ENCODE results near the gene SH2D4B. TPM values are rescaled to one million over a fixed set of nuclear protein-coding genes. Genes with fewer than 3 reads are reported as not detected.

Gene SH2D4B
- total RNA-seq, 2 donors from 2014 or later: not detected

DNA sequence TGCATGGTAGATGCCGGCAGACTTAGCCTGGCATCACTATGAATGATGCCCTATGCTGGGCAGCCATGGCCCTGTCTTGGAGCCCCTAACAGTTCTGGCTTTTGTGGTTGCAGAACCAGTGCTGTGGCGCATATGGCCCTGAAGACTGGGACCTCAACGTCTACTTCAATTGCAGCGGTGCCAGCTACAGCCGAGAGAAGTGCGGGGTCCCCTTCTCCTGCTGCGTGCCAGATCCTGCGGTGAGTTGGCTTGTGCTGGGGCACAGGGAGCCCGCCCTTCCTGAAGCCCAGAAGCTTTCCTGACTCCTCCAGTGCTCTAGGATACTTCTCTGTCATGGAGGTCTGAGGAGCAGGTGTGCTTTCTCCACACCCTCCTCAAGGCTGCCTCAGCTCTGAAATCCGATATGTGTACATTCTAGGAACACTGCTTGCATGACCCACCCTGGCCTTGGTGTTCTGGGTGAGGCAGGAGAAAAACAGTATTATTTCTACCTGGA, 25.6 kb upstream of the SH2D4B start:
- no peak overlapping the region for H3K27ac ChIP-seq
- H3K4me1 ChIP-seq: no peaks in the 10 kb centered on the region
- peaks cover 34% of the 10 kb centered on the region for H3K36me3 ChIP-seq
- no peaks in the 10 kb centered on the region for H3K27me3 ChIP-seq
- no peaks in the 10 kb centered on the region for H3K9me3 ChIP-seq
- H3K9ac ChIP-seq (ENCODE audit: low read depth in 2 of 2, low read length in 2 of 2): no peak overlapping the region
- TF ChIP-seq, protein P1, sequence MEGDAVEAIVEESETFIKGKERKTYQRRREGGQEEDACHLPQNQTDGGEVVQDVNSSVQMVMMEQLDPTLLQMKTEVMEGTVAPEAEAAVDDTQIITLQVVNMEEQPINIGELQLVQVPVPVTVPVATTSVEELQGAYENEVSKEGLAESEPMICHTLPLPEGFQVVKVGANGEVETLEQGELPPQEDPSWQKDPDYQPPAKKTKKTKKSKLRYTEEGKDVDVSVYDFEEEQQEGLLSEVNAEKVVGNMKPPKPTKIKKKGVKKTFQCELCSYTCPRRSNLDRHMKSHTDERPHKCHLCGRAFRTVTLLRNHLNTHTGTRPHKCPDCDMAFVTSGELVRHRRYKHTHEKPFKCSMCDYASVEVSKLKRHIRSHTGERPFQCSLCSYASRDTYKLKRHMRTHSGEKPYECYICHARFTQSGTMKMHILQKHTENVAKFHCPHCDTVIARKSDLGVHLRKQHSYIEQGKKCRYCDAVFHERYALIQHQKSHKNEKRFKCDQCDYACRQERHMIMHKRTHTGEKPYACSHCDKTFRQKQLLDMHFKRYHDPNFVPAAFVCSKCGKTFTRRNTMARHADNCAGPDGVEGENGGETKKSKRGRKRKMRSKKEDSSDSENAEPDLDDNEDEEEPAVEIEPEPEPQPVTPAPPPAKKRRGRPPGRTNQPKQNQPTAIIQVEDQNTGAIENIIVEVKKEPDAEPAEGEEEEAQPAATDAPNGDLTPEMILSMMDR (IDR thresholded peaks at IDR 0.05): no peak
- no peak for DNase-seq
- intact Hi-C loops (cut with DNase I): no loop called here
- H3K4me3 ChIP-seq: no peak overlapping the region

DNA sequence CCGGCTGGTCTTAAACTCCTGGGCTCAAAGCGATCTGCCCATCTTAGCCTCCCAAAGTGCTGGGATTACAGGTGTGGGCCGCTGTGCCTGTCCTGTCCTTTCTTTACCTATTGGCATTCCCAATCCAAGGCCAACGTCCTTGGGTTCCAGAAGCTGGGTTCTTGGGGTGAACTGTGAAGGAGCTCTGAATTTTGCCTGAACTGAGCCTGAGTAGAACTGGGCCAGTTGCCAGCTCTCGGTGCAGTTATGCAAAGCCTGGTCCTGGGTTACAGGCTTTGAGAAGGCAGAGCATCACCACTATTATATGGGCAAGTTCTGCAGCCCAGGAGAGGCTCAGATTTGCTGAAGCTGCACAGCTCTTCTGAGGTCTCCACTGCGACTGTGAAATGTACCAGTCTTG, 24.6 kb upstream of the SH2D4B start:
- DNase-seq: no peak
- no peaks in the 10 kb centered on the region for H3K27me3 ChIP-seq
- H3K9ac ChIP-seq (ENCODE audit: low read depth in 2 of 2, low read length in 2 of 2): no peak overlapping the region
- intact Hi-C loops (cut with DNase I): no loop called here
- H3K4me3 ChIP-seq: no peak overlapping the region
- H3K27ac ChIP-seq: no peak overlapping the region
- peaks cover 34% of the 10 kb centered on the region for H3K36me3 ChIP-seq
- H3K4me1 ChIP-seq: no peaks in the 10 kb centered on the region
- TF ChIP-seq, protein P1 (IDR thresholded peaks at IDR 0.05): no peak
- H3K9me3 ChIP-seq: no peaks in the 10 kb centered on the region

DNA sequence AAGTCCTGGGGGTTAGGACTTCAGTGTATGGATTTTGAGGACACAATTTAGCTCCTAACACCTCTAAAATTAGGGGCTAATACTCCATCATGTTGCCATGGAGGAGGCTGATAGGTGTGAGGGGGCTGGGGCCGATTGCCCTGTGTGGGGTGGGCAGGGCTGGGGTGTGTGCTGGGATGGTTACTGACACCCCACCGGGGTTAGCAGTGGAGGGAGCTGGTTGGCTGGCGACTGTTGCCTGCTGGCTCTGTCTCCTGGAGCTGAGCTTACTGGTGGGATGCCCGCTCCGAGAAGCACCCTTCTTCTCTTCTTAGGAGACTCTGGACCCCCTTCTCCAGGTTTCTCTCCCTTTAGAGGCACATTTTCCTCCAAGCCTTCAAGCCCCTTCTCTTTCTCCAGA, 22.2 kb upstream of the SH2D4B start:
- H3K9me3 ChIP-seq: no peaks in the 10 kb centered on the region
- H3K9ac ChIP-seq (ENCODE audit: low read depth in 2 of 2, low read length in 2 of 2): no peak overlapping the region
- no peaks in the 10 kb centered on the region for H3K27me3 ChIP-seq
- H3K4me3 ChIP-seq: no peak overlapping the region
- peaks cover 26% of the 10 kb centered on the region for H3K36me3 ChIP-seq
- no peaks in the 10 kb centered on the region for H3K4me1 ChIP-seq
- intact Hi-C loops (cut with DNase I): no loop called here
- DNase-seq: no peak
- TF ChIP-seq, protein P1 (IDR thresholded peaks at IDR 0.05): no peak
- no peak overlapping the region for H3K27ac ChIP-seq

DNA sequence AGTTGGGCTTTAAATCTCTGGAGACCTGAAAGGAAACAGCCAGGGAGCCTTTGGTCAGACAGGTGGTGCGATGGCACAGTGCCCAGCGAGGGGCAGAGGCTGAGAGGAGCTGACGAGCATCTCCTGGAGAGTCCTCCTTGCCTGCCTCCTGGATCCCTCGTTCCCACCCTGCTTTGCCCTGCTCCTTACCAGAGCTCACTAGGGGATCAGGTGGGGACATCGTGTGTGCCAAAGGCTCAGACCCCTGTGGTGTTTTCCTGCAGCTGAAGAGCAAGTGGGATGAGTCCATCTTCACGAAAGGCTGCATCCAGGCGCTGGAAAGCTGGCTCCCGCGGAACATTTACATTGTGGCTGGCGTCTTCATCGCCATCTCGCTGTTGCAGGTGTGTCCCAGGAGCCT, 21.8 kb upstream of the SH2D4B start:
- no peak for DNase-seq
- TF ChIP-seq, protein P1 (IDR thresholded peaks at IDR 0.05): no peak
- Histone ChIP-seq H3K36me3 (peaks cover 25% of the 10 kb centered on the region), H3K9me3 (no peaks in the 10 kb centered on the region), H3K27me3 (no peaks in the 10 kb centered on the region), H3K4me3 (no peak overlapping the region), H3K4me1 (no peaks in the 10 kb centered on the region), H3K9ac (ENCODE audit: low read depth in 2 of 2, low read length in 2 of 2) (no peak overlapping the region), H3K27ac (no peak overlapping the region)
- intact Hi-C loops (cut with DNase I): no loop called here

DNA sequence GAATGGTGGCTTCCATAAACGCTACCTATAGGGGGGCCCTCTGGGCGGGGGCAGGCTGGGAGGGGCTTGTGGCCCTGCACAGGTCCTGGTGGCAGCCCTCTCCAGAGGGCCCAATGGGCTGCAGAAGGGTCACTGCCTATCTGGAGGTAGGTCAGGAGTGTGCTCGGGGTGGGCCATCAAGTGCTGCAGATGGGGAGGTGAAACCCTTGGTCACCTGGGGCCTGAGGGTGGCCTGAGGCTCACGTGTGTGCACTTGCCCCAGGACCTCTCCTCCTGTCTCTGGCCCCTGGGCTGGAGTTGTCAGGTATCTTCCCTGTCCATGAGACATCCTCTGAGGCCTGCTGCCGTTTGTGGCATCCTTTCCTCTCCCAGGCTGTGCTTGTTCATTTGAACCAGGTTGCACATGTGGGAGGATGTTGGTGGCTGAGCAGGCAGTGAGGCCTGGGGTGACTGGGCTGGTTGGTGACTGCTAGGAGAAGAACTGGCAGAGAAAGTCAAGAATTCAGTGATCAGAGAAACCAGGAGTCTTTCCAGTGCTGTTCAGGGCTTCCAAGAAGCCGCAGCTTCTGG, 21.1 kb upstream of the SH2D4B start:
- Histone ChIP-seq H3K9me3 (no peaks in the 10 kb centered on the region), H3K4me1 (no peaks in the 10 kb centered on the region), H3K27ac (no peak overlapping the region), H3K9ac (ENCODE audit: low read depth in 2 of 2, low read length in 2 of 2) (no peak overlapping the region), H3K27me3 (no peaks in the 10 kb centered on the region), H3K36me3 (peaks cover 22% of the 10 kb centered on the region), H3K4me3 (no peak overlapping the region)
- DNase-seq: no peak
- TF ChIP-seq, protein P1 (IDR thresholded peaks at IDR 0.05): no peak
- intact Hi-C loops (cut with DNase I): no loop called here
